GM23338 (cell line): Measurements from ENCODE around the gene NEMF. TPM values are rescaled to one million over a fixed set of nuclear protein-coding genes. Genes with fewer than 3 reads are reported as not detected.
A peak's percentile ranks its signal among the peaks of the same experiment; 100 is the strongest.

Experiments
- ATAC-seq: fragments of 200-7000 bp; cut with Tn5 transposase; 3 replicates; pipeline ENCODE4 v1.9.1; 2020
- DNase-seq: peaks from one replicate; pipeline ENCODE4 v3.0.0-alpha.2; 2015; ENCODE audit warnings: low spot score
- H2AFZ ChIP-seq: fragments of 200-600 bp; sonication (generic); 2 replicates; pipeline ENCODE4 v1.8.0; 2016; ENCODE audit warnings: antibody characterized with exemption, mild to moderate bottlenecking, moderate library complexity
- H3F3A ChIP-seq: fragments of 200-600 bp; sonication (generic); replicated peaks from 2 replicates; pipeline ENCODE4 v1.8.0; 2017; ENCODE audit warnings: antibody characterized with exemption, mixed run types, low read depth
- H3K27ac ChIP-seq: fragments of 200-600 bp; sonication (generic); 2 replicates; pipeline ENCODE4 v1.6.1; 2016; ENCODE audit warnings: low read depth
- H3K27me3 ChIP-seq: fragments of 200-600 bp; sonication (generic); 2 replicates; pipeline ENCODE4 v1.8.0; 2016; ENCODE audit warnings: mild to moderate bottlenecking, mixed run types, moderate library complexity; ENCODE audit not compliant: insufficient read depth
- H3K36me3 ChIP-seq: fragments of 200-600 bp; sonication (generic); 2 replicates; pipeline ENCODE4 v1.8.0; 2016; ENCODE audit warnings: mild to moderate bottlenecking; ENCODE audit not compliant: insufficient read depth
- H3K4me1 ChIP-seq: fragments of 200-600 bp; sonication (generic); 2 replicates; pipeline ENCODE4 v1.8.0; 2016; ENCODE audit warnings: mild to moderate bottlenecking, moderate library complexity; ENCODE audit not compliant: insufficient read depth
- H3K4me2 ChIP-seq: fragments of 200-600 bp; sonication (generic); 2 replicates; pipeline ENCODE4 v1.7.1; 2017; ENCODE audit warnings: mixed run types
- H3K4me3 ChIP-seq: fragments of 200-600 bp; sonication (generic); 2 replicates; pipeline ENCODE4 v1.6.1; 2016; ENCODE audit warnings: mixed run types
- H3K79me2 ChIP-seq: fragments of 200-600 bp; sonication (generic); replicated peaks from 2 replicates; pipeline ENCODE4 v1.8.0; 2017; ENCODE audit warnings: mild to moderate bottlenecking; ENCODE audit not compliant: insufficient read depth
- H3K9me2 ChIP-seq: fragments of 200-600 bp; sonication (generic); 2 replicates; pipeline ENCODE4 v1.8.0; 2017; ENCODE audit not compliant: insufficient read depth
- H4K20me1 ChIP-seq: fragments of 200-600 bp; sonication (generic); replicated peaks from 2 replicates; pipeline ENCODE4 v1.8.0; 2017; ENCODE audit warnings: mild to moderate bottlenecking; ENCODE audit not compliant: insufficient read depth
- H3K27ac Mint-ChIP-seq: 2 replicates; pipeline ENCODE4 v1.8.0; 2020; ENCODE audit warnings: inconsistent platforms, mild to moderate bottlenecking, moderate library complexity, mixed read lengths
- H3K27me3 Mint-ChIP-seq: 3 replicates; pipeline ENCODE4 v1.8.0; 2022; ENCODE audit warnings: low read depth, mild to moderate bottlenecking, moderate library complexity, mixed read lengths, inconsistent platforms; ENCODE audit not compliant: insufficient read depth, poor library complexity
- H3K36me3 Mint-ChIP-seq: 3 replicates; pipeline ENCODE4 v1.8.0; 2021; ENCODE audit warnings: low read depth, mild to moderate bottlenecking, inconsistent platforms, moderate library complexity, mixed read lengths
- H3K4me1 Mint-ChIP-seq: 3 replicates; pipeline ENCODE4 v1.8.0; 2020; ENCODE audit warnings: mild to moderate bottlenecking, inconsistent platforms, mixed read lengths
- H3K4me3 Mint-ChIP-seq: 3 replicates; pipeline ENCODE4 v1.8.0; 2021; ENCODE audit warnings: moderate library complexity, mild to moderate bottlenecking, inconsistent platforms, mixed read lengths
- H3K9me3 Mint-ChIP-seq: 3 replicates; pipeline ENCODE4 v1.8.0; 2020; ENCODE audit warnings: moderate library complexity, mild to moderate bottlenecking, inconsistent platforms, mixed read lengths
- CREB1 ChIP-seq: fragments of 250-450 bp; sonication (Bioruptor Pico); IDR thresholded peaks from 2 replicates; pipeline ENCODE4 v1.5.0; 2020; ENCODE audit warnings: low read depth, mild to moderate bottlenecking, moderate library complexity
- EZH2phosphoT487 ChIP-seq: fragments of 200-600 bp; sonication (generic); IDR thresholded peaks from one replicate; pipeline ENCODE4 v1.8.1; 2018; ENCODE audit warnings: antibody characterized with exemption; ENCODE audit not compliant: unreplicated experiment
- JUNB ChIP-seq: IDR thresholded peaks from one replicate; pipeline ENCODE4 v1.6.1; 2016; ENCODE audit warnings: antibody characterized with exemption; ENCODE audit not compliant: unreplicated experiment
- NANOG ChIP-seq: IDR thresholded peaks from 2 replicates; pipeline ENCODE4 v1.6.1; 2016; ENCODE audit warnings: antibody characterized with exemption, borderline replicate concordance
- POLR2AphosphoS5 ChIP-seq: IDR thresholded peaks from 2 replicates; pipeline ENCODE4 v1.6.1; 2016; ENCODE audit warnings: antibody characterized with exemption, low read depth
- STAT1 ChIP-seq: IDR thresholded peaks from one replicate; pipeline ENCODE4 v1.6.1; 2016; ENCODE audit warnings: antibody characterized with exemption; ENCODE audit not compliant: unreplicated experiment
- ZNF114 ChIP-seq: fragments of 250-450 bp; sonication (Bioruptor Pico); IDR thresholded peaks from 2 replicates; pipeline ENCODE4 v1.5.0; 2020; ENCODE audit warnings: mild to moderate bottlenecking, moderate library complexity
- ZNF331 ChIP-seq: fragments of 250-450 bp; sonication (Bioruptor Pico); IDR thresholded peaks from 2 replicates; pipeline ENCODE4 v1.5.0; 2020; ENCODE audit warnings: low read depth, mild to moderate bottlenecking, moderate library complexity
- polyA plus RNA-seq: library from polyadenylated mRNA; unstranded; fragments of >200 nt; fragmentation: Nextera tagmentation; extraction: Ambion mirVana; gene quantifications from 2 replicates; pipeline ENCODE4 v1.2.1, GENCODE V29; 2016
- total RNA-seq: library from RNA; depleted of rRNA; stranded (reverse); fragments of >200 nt; shearing (Covaris generic); gene quantifications from 2 replicates; pipeline ENCODE4 v1.2.3, GENCODE V29; 2014
- TF ChIP-seq, protein P1 (sequence below): fragments of 250-450 bp; sonication (Bioruptor Pico); IDR thresholded peaks from 2 replicates; pipeline ENCODE4 v1.5.0; 2020; ENCODE audit warnings: mild to moderate bottlenecking, moderate library complexity
- TF ChIP-seq, protein P2 (sequence below), 2 experiments: fragments of 200-600 bp in 1 of 2; sonication (generic) in 1 of 2; conservative IDR thresholded peaks; 2 replicates each; pipeline versions ENCODE4 v1.5.1 to v1.6.1; 2016 to 2017; ENCODE audit warnings: antibody characterized with exemption in 2 of 2, low read depth in 2 of 2, mild to moderate bottlenecking in 2 of 2, moderate library complexity in 1 of 2
- TF ChIP-seq, protein P3 (sequence below): IDR thresholded peaks from 2 replicates; pipeline ENCODE4 v1.6.1; 2016; ENCODE audit warnings: antibody characterized with exemption

Gene NEMF
- total and polyA plus RNA-seq, 2 experiments from 2014 or later: 58.4 to 88.1 TPM

DNA sequence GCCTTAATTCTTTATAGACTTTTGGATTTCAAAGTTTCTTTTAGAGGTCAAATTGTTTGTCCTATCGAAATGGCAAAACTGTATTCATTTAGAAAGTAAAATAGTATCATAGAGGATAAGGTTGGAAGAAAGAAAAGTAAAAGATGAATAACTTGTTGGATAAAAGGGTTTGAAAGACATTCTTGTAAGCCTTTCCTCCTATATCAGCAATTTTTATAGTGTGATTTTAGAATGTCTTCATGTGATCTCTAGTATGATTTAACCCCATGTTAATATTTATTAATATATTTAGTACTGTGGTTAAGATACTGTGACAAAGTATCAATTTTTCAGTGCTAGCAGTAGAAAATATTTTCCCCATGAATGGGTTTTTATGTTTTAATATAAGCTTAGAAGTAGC lies 44.8 kb upstream of the NEMF start:
- ATAC-seq (no peak), DNase-seq (no peak)
- Mint-ChIP-seq H3K27me3 (peaks cover 7% of the 10 kb centered on the region), H3K4me3 (peak overlapping the region; percentile 46; the same call in 1 of the 3 replicates), H3K27ac (no peak overlapping the region), H3K36me3 (peaks cover 33% of the 10 kb centered on the region), H3K4me1 (peaks cover 27% of the 10 kb centered on the region), H3K9me3 (no peaks in the 10 kb centered on the region; the same call in 2 of the 3 replicates)
- H3K27me3 ChIP-seq: no peaks in the 10 kb centered on the region
- peaks cover 22% of the 10 kb centered on the region for H4K20me1 ChIP-seq
- H3K4me1 ChIP-seq: peaks cover 26% of the 10 kb centered on the region
- TF ChIP-seq STAT1 (no peak), NANOG (no peak), EZH2phosphoT487 (no peak)
- TF ChIP-seq, protein P1, sequence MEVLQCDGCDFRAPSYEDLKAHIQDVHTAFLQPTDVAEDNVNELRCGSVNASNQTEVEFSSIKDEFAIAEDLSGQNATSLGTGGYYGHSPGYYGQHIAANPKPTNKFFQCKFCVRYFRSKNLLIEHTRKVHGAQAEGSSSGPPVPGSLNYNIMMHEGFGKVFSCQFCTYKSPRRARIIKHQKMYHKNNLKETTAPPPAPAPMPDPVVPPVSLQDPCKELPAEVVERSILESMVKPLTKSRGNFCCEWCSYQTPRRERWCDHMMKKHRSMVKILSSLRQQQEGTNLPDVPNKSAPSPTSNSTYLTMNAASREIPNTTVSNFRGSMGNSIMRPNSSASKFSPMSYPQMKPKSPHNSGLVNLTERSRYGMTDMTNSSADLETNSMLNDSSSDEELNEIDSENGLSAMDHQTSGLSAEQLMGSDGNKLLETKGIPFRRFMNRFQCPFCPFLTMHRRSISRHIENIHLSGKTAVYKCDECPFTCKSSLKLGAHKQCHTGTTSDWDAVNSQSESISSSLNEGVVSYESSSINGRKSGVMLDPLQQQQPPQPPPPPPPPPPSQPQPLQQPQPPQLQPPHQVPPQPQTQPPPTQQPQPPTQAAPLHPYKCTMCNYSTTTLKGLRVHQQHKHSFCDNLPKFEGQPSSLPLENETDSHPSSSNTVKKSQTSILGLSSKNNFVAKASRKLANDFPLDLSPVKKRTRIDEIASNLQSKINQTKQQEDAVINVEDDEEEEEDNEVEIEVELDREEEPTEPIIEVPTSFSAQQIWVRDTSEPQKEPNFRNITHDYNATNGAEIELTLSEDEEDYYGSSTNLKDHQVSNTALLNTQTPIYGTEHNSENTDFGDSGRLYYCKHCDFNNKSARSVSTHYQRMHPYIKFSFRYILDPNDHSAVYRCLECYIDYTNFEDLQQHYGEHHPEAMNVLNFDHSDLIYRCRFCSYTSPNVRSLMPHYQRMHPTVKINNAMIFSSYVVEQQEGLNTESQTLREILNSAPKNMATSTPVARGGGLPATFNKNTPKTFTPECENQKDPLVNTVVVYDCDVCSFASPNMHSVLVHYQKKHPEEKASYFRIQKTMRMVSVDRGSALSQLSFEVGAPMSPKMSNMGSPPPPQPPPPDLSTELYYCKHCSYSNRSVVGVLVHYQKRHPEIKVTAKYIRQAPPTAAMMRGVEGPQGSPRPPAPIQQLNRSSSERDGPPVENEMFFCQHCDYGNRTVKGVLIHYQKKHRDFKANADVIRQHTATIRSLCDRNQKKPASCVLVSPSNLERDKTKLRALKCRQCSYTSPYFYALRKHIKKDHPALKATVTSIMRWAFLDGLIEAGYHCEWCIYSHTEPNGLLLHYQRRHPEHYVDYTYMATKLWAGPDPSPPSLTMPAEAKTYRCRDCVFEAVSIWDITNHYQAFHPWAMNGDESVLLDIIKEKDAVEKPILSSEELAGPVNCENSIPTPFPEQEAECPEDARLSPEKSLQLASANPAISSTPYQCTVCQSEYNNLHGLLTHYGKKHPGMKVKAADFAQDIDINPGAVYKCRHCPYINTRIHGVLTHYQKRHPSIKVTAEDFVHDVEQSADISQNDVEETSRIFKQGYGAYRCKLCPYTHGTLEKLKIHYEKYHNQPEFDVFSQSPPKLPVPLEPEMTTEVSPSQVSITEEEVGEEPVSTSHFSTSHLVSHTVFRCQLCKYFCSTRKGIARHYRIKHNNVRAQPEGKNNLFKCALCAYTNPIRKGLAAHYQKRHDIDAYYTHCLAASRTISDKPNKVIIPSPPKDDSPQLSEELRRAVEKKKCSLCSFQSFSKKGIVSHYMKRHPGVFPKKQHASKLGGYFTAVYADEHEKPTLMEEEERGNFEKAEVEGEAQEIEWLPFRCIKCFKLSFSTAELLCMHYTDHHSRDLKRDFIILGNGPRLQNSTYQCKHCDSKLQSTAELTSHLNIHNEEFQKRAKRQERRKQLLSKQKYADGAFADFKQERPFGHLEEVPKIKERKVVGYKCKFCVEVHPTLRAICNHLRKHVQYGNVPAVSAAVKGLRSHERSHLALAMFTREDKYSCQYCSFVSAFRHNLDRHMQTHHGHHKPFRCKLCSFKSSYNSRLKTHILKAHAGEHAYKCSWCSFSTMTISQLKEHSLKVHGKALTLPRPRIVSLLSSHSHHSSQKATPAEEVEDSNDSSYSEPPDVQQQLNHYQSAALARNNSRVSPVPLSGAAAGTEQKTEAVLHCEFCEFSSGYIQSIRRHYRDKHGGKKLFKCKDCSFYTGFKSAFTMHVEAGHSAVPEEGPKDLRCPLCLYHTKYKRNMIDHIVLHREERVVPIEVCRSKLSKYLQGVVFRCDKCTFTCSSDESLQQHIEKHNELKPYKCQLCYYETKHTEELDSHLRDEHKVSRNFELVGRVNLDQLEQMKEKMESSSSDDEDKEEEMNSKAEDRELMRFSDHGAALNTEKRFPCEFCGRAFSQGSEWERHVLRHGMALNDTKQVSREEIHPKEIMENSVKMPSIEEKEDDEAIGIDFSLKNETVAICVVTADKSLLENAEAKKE (CRISPR knock-in tag): no peak
- no peaks in the 10 kb centered on the region for H3K9me2 ChIP-seq
- H3K36me3 ChIP-seq: peaks cover 4% of the 10 kb centered on the region; the same call in 1 of the 2 replicates
- no peak overlapping the region for H3K27ac ChIP-seq
- H3K4me2 ChIP-seq: no peak overlapping the region
- no peak overlapping the region for H3K4me3 ChIP-seq
- no peak overlapping the region for H2AFZ ChIP-seq
- H3K79me2 ChIP-seq: peaks cover 52% of the 10 kb centered on the region
- H3F3A ChIP-seq: no peaks in the 10 kb centered on the region

DNA sequence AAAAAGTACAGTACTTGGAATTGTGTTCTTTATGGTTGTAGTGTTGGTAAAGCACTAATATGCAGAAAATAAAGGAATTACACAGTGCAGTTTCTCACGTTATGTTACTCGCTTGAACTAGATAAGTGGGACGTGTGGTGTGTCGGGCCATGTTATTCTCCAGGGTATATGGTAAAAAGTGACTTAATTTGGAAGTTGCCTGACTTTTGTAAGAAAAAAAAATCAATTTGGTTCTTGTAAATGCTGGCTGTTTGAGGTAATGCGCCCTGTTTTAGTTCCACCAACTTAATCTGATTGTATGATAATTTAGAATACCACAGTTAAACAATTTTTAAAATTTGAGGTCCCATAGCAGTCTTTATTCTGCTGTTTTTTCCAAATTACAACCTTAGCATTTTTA lies 44.4 kb upstream of the NEMF start:
- Mint-ChIP-seq H3K27me3 (peaks cover 7% of the 10 kb centered on the region), H3K27ac (no peak overlapping the region), H3K9me3 (no peaks in the 10 kb centered on the region; the same call in 1 of the 3 replicates), H3K4me3 (peak overlapping the region; percentile 46; the same call in 2 of the 3 replicates), H3K36me3 (peaks cover 36% of the 10 kb centered on the region), H3K4me1 (peaks cover 30% of the 10 kb centered on the region)
- Histone ChIP-seq H3K9me2 (no peaks in the 10 kb centered on the region), H3K4me3 (peak overlapping the region; percentile 95; the same call in 1 of the 2 replicates), H3K27ac (no peak overlapping the region), H3F3A (no peaks in the 10 kb centered on the region), H3K27me3 (no peaks in the 10 kb centered on the region), H4K20me1 (peaks cover 22% of the 10 kb centered on the region), H3K4me2 (peak overlapping the region; percentile 79), H3K36me3 (peaks cover 4% of the 10 kb centered on the region; the same call in 1 of the 2 replicates), H3K4me1 (peaks cover 26% of the 10 kb centered on the region), H2AFZ (no peak overlapping the region), H3K79me2 (peaks cover 52% of the 10 kb centered on the region)
- DNase-seq: no peak
- ATAC-seq: no peak
- TF ChIP-seq, protein P2, sequence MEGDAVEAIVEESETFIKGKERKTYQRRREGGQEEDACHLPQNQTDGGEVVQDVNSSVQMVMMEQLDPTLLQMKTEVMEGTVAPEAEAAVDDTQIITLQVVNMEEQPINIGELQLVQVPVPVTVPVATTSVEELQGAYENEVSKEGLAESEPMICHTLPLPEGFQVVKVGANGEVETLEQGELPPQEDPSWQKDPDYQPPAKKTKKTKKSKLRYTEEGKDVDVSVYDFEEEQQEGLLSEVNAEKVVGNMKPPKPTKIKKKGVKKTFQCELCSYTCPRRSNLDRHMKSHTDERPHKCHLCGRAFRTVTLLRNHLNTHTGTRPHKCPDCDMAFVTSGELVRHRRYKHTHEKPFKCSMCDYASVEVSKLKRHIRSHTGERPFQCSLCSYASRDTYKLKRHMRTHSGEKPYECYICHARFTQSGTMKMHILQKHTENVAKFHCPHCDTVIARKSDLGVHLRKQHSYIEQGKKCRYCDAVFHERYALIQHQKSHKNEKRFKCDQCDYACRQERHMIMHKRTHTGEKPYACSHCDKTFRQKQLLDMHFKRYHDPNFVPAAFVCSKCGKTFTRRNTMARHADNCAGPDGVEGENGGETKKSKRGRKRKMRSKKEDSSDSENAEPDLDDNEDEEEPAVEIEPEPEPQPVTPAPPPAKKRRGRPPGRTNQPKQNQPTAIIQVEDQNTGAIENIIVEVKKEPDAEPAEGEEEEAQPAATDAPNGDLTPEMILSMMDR (conservative IDR thresholded peaks at IDR 0.05; ENCODE audit: low read depth in 2 of 2): no peak
- TF ChIP-seq EZH2phosphoT487 (no peak), JUNB (no peak), ZNF114 (CRISPR knock-in tag) (no peak), POLR2AphosphoS5 (no peak), CREB1 (no peak), STAT1 (no peak), ZNF331 (no peak), NANOG (no peak)
- TF ChIP-seq, protein P3, sequence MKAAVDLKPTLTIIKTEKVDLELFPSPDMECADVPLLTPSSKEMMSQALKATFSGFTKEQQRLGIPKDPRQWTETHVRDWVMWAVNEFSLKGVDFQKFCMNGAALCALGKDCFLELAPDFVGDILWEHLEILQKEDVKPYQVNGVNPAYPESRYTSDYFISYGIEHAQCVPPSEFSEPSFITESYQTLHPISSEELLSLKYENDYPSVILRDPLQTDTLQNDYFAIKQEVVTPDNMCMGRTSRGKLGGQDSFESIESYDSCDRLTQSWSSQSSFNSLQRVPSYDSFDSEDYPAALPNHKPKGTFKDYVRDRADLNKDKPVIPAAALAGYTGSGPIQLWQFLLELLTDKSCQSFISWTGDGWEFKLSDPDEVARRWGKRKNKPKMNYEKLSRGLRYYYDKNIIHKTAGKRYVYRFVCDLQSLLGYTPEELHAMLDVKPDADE: no peak
